ENCODE results near the gene RRBP1. TPM values are rescaled to one million over a fixed set of nuclear protein-coding genes. Genes with fewer than 3 reads are reported as not detected.

Gene RRBP1
- total RNA-seq, 2 donors from 2014 or later, result 52.0 to 57.7 TPM

- no peak for DNase-seq (ENCODE audit: low spot score)
- Histone ChIP-seq H3K27ac (no peak overlapping the region), H3K27me3 (no peaks in the 10 kb centered on the region), H3K36me3 (peaks cover 4% of the 10 kb centered on the region), H3K4me1 (peaks cover 0 to 23% of the 10 kb centered on the region in 2 donors), H3K4me3 (no peak overlapping the region), H3K9me3 (no peaks in the 10 kb centered on the region)
- TF ChIP-seq, protein P1, sequence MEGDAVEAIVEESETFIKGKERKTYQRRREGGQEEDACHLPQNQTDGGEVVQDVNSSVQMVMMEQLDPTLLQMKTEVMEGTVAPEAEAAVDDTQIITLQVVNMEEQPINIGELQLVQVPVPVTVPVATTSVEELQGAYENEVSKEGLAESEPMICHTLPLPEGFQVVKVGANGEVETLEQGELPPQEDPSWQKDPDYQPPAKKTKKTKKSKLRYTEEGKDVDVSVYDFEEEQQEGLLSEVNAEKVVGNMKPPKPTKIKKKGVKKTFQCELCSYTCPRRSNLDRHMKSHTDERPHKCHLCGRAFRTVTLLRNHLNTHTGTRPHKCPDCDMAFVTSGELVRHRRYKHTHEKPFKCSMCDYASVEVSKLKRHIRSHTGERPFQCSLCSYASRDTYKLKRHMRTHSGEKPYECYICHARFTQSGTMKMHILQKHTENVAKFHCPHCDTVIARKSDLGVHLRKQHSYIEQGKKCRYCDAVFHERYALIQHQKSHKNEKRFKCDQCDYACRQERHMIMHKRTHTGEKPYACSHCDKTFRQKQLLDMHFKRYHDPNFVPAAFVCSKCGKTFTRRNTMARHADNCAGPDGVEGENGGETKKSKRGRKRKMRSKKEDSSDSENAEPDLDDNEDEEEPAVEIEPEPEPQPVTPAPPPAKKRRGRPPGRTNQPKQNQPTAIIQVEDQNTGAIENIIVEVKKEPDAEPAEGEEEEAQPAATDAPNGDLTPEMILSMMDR (IDR thresholded peaks at IDR 0.05), result no peak
These were observed 2.2 kb upstream of the RRBP1 start for GRCh38 chr20:17684077-17684888.

- no peak for DNase-seq (ENCODE audit: low spot score)
- peaks cover 0 to 23% of the 10 kb centered on the region in 2 donors for H3K4me1 ChIP-seq
- no peak overlapping the region for H3K27ac ChIP-seq
- H3K36me3 ChIP-seq, result peaks cover 4% of the 10 kb centered on the region
- no peak overlapping the region for H3K4me3 ChIP-seq
- TF ChIP-seq, protein P1 (IDR thresholded peaks at IDR 0.05), result no peak
- H3K9me3 ChIP-seq, result no peaks in the 10 kb centered on the region
- H3K27me3 ChIP-seq, result no peaks in the 10 kb centered on the region
These were observed 1.4 kb upstream of the RRBP1 start for GRCh38 chr20:17683218-17684076.

DNA sequence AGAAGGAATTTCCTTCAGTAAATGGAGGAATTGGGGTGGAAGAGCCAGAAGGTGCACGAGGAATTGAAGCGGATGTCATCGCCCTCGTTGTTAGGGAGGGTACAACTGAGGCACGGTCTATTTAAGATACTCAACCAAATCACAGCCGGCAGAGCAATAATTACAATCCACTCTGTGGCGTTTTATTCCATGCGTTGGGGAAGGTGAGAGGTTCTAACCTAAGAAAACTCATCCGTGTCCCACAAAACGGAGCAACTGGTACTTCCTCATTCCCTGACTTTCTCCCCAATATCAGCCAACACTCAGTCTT is 802 bp upstream of the RRBP1 start:
- peaks cover 5% of the 10 kb centered on the region for H3K36me3 ChIP-seq
- TF ChIP-seq, protein P1 (IDR thresholded peaks at IDR 0.05), result no peak

GRCh38 chr20:17681726-17682102 is 328 bp downstream of the RRBP1 start:
- TF ChIP-seq, protein P1 (IDR thresholded peaks at IDR 0.05), result no peak
- DNase-seq (ENCODE audit: low spot score), result no peak
- Histone ChIP-seq H3K4me3 (peak overlapping the region; percentile 80 to 98), H3K9me3 (no peaks in the 10 kb centered on the region), H3K4me1 (peaks cover 0 to 30% of the 10 kb centered on the region in 2 donors), H3K27me3 (no peaks in the 10 kb centered on the region), H3K36me3 (peaks cover 16% of the 10 kb centered on the region), H3K27ac (peak overlapping the region; percentile 89 to 90)

More for the DNA sequence above, 802 bp upstream of the RRBP1 start:
- no peaks in the 10 kb centered on the region for H3K9me3 ChIP-seq
- H3K27ac ChIP-seq, result peak overlapping the region; percentile 80 to 90
- H3K4me1 ChIP-seq, result peaks cover 0 to 23% of the 10 kb centered on the region in 2 donors
- DNase-seq (ENCODE audit: low spot score), result no peak
- H3K27me3 ChIP-seq, result no peaks in the 10 kb centered on the region
- peak overlapping the region; percentile 49 to 80 for H3K4me3 ChIP-seq

- H3K4me3 ChIP-seq, result peak overlapping the region; percentile 80 to 98
- H3K27ac ChIP-seq, result peak overlapping the region; percentile 89 to 90
- H3K9me3 ChIP-seq, result no peaks in the 10 kb centered on the region
- TF ChIP-seq, protein P1 (IDR thresholded peaks at IDR 0.05), result peak; percentile 68 to 70
- H3K4me1 ChIP-seq, result peaks cover 0 to 36% of the 10 kb centered on the region in 2 donors
- DNase-seq (ENCODE audit: low spot score), result no peak
- no peaks in the 10 kb centered on the region for H3K27me3 ChIP-seq
- peaks cover 20% of the 10 kb centered on the region for H3K36me3 ChIP-seq
These were observed 961 bp downstream of the RRBP1 start for GRCh38 chr20:17680836-17681725.

All from right atrium auricular region (tissue), 2 donors.